GM23338 (cell line): ENCODE data around the gene FAM13B. TPM values are rescaled to one million over a fixed set of nuclear protein-coding genes. Genes with fewer than 3 reads are reported as not detected.

Source experiments
- ATAC-seq: fragments of 200-7000 bp; cut with Tn5 transposase; 3 replicates; pipeline ENCODE4 v1.9.1; 2020
- DNase-seq: peaks from one replicate; pipeline ENCODE4 v3.0.0-alpha.2; 2015; ENCODE audit warnings: low spot score
- H2AFZ ChIP-seq: fragments of 200-600 bp; sonication (generic); 2 replicates; pipeline ENCODE4 v1.8.0; 2016; ENCODE audit warnings: antibody characterized with exemption, mild to moderate bottlenecking, moderate library complexity
- H3F3A ChIP-seq: fragments of 200-600 bp; sonication (generic); replicated peaks from 2 replicates; pipeline ENCODE4 v1.8.0; 2017; ENCODE audit warnings: antibody characterized with exemption, mixed run types, low read depth
- H3K27ac ChIP-seq: fragments of 200-600 bp; sonication (generic); 2 replicates; pipeline ENCODE4 v1.6.1; 2016; ENCODE audit warnings: low read depth
- H3K27me3 ChIP-seq: fragments of 200-600 bp; sonication (generic); 2 replicates; pipeline ENCODE4 v1.8.0; 2016; ENCODE audit warnings: mild to moderate bottlenecking, mixed run types, moderate library complexity; ENCODE audit not compliant: insufficient read depth
- H3K36me3 ChIP-seq: fragments of 200-600 bp; sonication (generic); 2 replicates; pipeline ENCODE4 v1.8.0; 2016; ENCODE audit warnings: mild to moderate bottlenecking; ENCODE audit not compliant: insufficient read depth
- H3K4me1 ChIP-seq: fragments of 200-600 bp; sonication (generic); 2 replicates; pipeline ENCODE4 v1.8.0; 2016; ENCODE audit warnings: mild to moderate bottlenecking, moderate library complexity; ENCODE audit not compliant: insufficient read depth
- H3K4me2 ChIP-seq: fragments of 200-600 bp; sonication (generic); 2 replicates; pipeline ENCODE4 v1.7.1; 2017; ENCODE audit warnings: mixed run types
- H3K4me3 ChIP-seq: fragments of 200-600 bp; sonication (generic); 2 replicates; pipeline ENCODE4 v1.6.1; 2016; ENCODE audit warnings: mixed run types
- H3K79me2 ChIP-seq: fragments of 200-600 bp; sonication (generic); replicated peaks from 2 replicates; pipeline ENCODE4 v1.8.0; 2017; ENCODE audit warnings: mild to moderate bottlenecking; ENCODE audit not compliant: insufficient read depth
- H3K9me2 ChIP-seq: fragments of 200-600 bp; sonication (generic); 2 replicates; pipeline ENCODE4 v1.8.0; 2017; ENCODE audit not compliant: insufficient read depth
- H4K20me1 ChIP-seq: fragments of 200-600 bp; sonication (generic); replicated peaks from 2 replicates; pipeline ENCODE4 v1.8.0; 2017; ENCODE audit warnings: mild to moderate bottlenecking; ENCODE audit not compliant: insufficient read depth
- H3K27ac Mint-ChIP-seq: 2 replicates; pipeline ENCODE4 v1.8.0; 2020; ENCODE audit warnings: inconsistent platforms, mild to moderate bottlenecking, moderate library complexity, mixed read lengths
- H3K27me3 Mint-ChIP-seq: 3 replicates; pipeline ENCODE4 v1.8.0; 2022; ENCODE audit warnings: low read depth, mild to moderate bottlenecking, moderate library complexity, mixed read lengths, inconsistent platforms; ENCODE audit not compliant: insufficient read depth, poor library complexity
- H3K36me3 Mint-ChIP-seq: 3 replicates; pipeline ENCODE4 v1.8.0; 2021; ENCODE audit warnings: low read depth, mild to moderate bottlenecking, inconsistent platforms, moderate library complexity, mixed read lengths
- H3K4me1 Mint-ChIP-seq: 3 replicates; pipeline ENCODE4 v1.8.0; 2020; ENCODE audit warnings: mild to moderate bottlenecking, inconsistent platforms, mixed read lengths
- H3K4me3 Mint-ChIP-seq: 3 replicates; pipeline ENCODE4 v1.8.0; 2021; ENCODE audit warnings: moderate library complexity, mild to moderate bottlenecking, inconsistent platforms, mixed read lengths
- H3K9me3 Mint-ChIP-seq: 3 replicates; pipeline ENCODE4 v1.8.0; 2020; ENCODE audit warnings: moderate library complexity, mild to moderate bottlenecking, inconsistent platforms, mixed read lengths
- CREB1 ChIP-seq: fragments of 250-450 bp; sonication (Bioruptor Pico); IDR thresholded peaks from 2 replicates; pipeline ENCODE4 v1.5.0; 2020; ENCODE audit warnings: low read depth, mild to moderate bottlenecking, moderate library complexity
- EZH2 ChIP-seq: fragments of 200-600 bp; sonication (generic); IDR thresholded peaks from one replicate; pipeline ENCODE4 v1.8.0; 2017; ENCODE audit warnings: antibody characterized with exemption, mild to moderate bottlenecking, low read depth; ENCODE audit not compliant: unreplicated experiment
- EZH2phosphoT487 ChIP-seq: fragments of 200-600 bp; sonication (generic); IDR thresholded peaks from one replicate; pipeline ENCODE4 v1.8.1; 2018; ENCODE audit warnings: antibody characterized with exemption; ENCODE audit not compliant: unreplicated experiment
- JUNB ChIP-seq: IDR thresholded peaks from one replicate; pipeline ENCODE4 v1.6.1; 2016; ENCODE audit warnings: antibody characterized with exemption; ENCODE audit not compliant: unreplicated experiment
- NANOG ChIP-seq: IDR thresholded peaks from 2 replicates; pipeline ENCODE4 v1.6.1; 2016; ENCODE audit warnings: antibody characterized with exemption, borderline replicate concordance
- POLR2AphosphoS5 ChIP-seq: IDR thresholded peaks from 2 replicates; pipeline ENCODE4 v1.6.1; 2016; ENCODE audit warnings: antibody characterized with exemption, low read depth
- STAT1 ChIP-seq: IDR thresholded peaks from one replicate; pipeline ENCODE4 v1.6.1; 2016; ENCODE audit warnings: antibody characterized with exemption; ENCODE audit not compliant: unreplicated experiment
- ZNF114 ChIP-seq: fragments of 250-450 bp; sonication (Bioruptor Pico); IDR thresholded peaks from 2 replicates; pipeline ENCODE4 v1.5.0; 2020; ENCODE audit warnings: mild to moderate bottlenecking, moderate library complexity
- ZNF331 ChIP-seq: fragments of 250-450 bp; sonication (Bioruptor Pico); IDR thresholded peaks from 2 replicates; pipeline ENCODE4 v1.5.0; 2020; ENCODE audit warnings: low read depth, mild to moderate bottlenecking, moderate library complexity
- polyA plus RNA-seq: library from polyadenylated mRNA; unstranded; fragments of >200 nt; fragmentation: Nextera tagmentation; extraction: Ambion mirVana; gene quantifications from 2 replicates; pipeline ENCODE4 v1.2.1, GENCODE V29; 2016
- total RNA-seq: library from RNA; depleted of rRNA; stranded (reverse); fragments of >200 nt; shearing (Covaris generic); gene quantifications from 2 replicates; pipeline ENCODE4 v1.2.3, GENCODE V29; 2014
- TF ChIP-seq, protein P1 (sequence below): fragments of 250-450 bp; sonication (Bioruptor Pico); IDR thresholded peaks from 2 replicates; pipeline ENCODE4 v1.5.0; 2020; ENCODE audit warnings: mild to moderate bottlenecking, moderate library complexity
- TF ChIP-seq, protein P2 (sequence below): IDR thresholded peaks from 2 replicates; pipeline ENCODE4 v1.6.1; 2016; ENCODE audit warnings: antibody characterized with exemption
- TF ChIP-seq, protein P3 (sequence below): IDR thresholded peaks from one replicate; pipeline ENCODE4 v1.6.1; 2018; ENCODE audit warnings: antibody characterized with exemption; ENCODE audit not compliant: unreplicated experiment
- TF ChIP-seq, protein P4 (sequence below), 2 experiments: fragments of 200-600 bp in 1 of 2; sonication (generic) in 1 of 2; conservative IDR thresholded peaks; 2 replicates each; pipeline versions ENCODE4 v1.5.1 to v1.6.1; 2016 to 2017; ENCODE audit warnings: antibody characterized with exemption in 2 of 2, low read depth in 2 of 2, mild to moderate bottlenecking in 2 of 2, moderate library complexity in 1 of 2

FAM13B gene
- total and polyA plus RNA-seq, 2 experiments from 2014 or later: 12.9 to 30.2 TPM

DNA sequence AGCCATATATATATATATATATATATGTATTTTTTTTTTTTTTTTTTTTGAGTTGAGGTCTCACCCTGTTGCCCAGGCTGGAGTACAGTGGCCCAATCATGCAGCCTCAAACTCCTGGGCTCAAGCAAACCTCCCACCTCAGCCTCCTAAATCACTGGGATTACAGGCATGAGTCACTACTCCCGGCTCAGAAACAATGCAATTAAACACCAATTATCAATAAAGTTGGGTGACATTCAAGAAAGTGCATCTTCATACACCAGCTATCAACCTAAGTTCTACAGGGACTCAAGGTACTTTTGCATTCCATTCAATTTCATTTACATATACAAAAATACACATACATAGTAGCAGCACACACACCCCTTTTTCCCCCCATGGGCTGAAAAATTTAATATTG lies 7.6 kb downstream of the FAM13B start:
- Histone ChIP-seq H3K27me3 (no peaks in the 10 kb centered on the region), H4K20me1 (peaks cover 76% of the 10 kb centered on the region), H3F3A (no peaks in the 10 kb centered on the region), H3K36me3 (no peaks in the 10 kb centered on the region), H3K4me3 (no peak overlapping the region), H2AFZ (no peak overlapping the region), H3K4me2 (no peak overlapping the region), H3K9me2 (no peaks in the 10 kb centered on the region), H3K79me2 (peaks cover 100% of the 10 kb centered on the region), H3K27ac (no peak overlapping the region), H3K4me1 (peaks cover 6% of the 10 kb centered on the region)
- H3K36me3 Mint-ChIP-seq: peaks cover 5% of the 10 kb centered on the region; the same call in 2 of the 3 replicates
- H3K27ac Mint-ChIP-seq: no peak overlapping the region
- peaks cover 40% of the 10 kb centered on the region for H3K4me1 Mint-ChIP-seq
- ATAC-seq (no peak), DNase-seq (no peak)
- no peak overlapping the region for H3K4me3 Mint-ChIP-seq
- H3K9me3 Mint-ChIP-seq: no peaks in the 10 kb centered on the region
- peaks cover 3% of the 10 kb centered on the region for H3K27me3 Mint-ChIP-seq
- TF ChIP-seq ZNF331 (CRISPR knock-in tag) (no peak), NANOG (no peak), EZH2phosphoT487 (no peak), STAT1 (no peak), ZNF114 (CRISPR knock-in tag) (no peak), CREB1 (CRISPR knock-in tag) (no peak), JUNB (no peak), POLR2AphosphoS5 (no peak), EZH2 (no peak)
- TF ChIP-seq, protein P1, sequence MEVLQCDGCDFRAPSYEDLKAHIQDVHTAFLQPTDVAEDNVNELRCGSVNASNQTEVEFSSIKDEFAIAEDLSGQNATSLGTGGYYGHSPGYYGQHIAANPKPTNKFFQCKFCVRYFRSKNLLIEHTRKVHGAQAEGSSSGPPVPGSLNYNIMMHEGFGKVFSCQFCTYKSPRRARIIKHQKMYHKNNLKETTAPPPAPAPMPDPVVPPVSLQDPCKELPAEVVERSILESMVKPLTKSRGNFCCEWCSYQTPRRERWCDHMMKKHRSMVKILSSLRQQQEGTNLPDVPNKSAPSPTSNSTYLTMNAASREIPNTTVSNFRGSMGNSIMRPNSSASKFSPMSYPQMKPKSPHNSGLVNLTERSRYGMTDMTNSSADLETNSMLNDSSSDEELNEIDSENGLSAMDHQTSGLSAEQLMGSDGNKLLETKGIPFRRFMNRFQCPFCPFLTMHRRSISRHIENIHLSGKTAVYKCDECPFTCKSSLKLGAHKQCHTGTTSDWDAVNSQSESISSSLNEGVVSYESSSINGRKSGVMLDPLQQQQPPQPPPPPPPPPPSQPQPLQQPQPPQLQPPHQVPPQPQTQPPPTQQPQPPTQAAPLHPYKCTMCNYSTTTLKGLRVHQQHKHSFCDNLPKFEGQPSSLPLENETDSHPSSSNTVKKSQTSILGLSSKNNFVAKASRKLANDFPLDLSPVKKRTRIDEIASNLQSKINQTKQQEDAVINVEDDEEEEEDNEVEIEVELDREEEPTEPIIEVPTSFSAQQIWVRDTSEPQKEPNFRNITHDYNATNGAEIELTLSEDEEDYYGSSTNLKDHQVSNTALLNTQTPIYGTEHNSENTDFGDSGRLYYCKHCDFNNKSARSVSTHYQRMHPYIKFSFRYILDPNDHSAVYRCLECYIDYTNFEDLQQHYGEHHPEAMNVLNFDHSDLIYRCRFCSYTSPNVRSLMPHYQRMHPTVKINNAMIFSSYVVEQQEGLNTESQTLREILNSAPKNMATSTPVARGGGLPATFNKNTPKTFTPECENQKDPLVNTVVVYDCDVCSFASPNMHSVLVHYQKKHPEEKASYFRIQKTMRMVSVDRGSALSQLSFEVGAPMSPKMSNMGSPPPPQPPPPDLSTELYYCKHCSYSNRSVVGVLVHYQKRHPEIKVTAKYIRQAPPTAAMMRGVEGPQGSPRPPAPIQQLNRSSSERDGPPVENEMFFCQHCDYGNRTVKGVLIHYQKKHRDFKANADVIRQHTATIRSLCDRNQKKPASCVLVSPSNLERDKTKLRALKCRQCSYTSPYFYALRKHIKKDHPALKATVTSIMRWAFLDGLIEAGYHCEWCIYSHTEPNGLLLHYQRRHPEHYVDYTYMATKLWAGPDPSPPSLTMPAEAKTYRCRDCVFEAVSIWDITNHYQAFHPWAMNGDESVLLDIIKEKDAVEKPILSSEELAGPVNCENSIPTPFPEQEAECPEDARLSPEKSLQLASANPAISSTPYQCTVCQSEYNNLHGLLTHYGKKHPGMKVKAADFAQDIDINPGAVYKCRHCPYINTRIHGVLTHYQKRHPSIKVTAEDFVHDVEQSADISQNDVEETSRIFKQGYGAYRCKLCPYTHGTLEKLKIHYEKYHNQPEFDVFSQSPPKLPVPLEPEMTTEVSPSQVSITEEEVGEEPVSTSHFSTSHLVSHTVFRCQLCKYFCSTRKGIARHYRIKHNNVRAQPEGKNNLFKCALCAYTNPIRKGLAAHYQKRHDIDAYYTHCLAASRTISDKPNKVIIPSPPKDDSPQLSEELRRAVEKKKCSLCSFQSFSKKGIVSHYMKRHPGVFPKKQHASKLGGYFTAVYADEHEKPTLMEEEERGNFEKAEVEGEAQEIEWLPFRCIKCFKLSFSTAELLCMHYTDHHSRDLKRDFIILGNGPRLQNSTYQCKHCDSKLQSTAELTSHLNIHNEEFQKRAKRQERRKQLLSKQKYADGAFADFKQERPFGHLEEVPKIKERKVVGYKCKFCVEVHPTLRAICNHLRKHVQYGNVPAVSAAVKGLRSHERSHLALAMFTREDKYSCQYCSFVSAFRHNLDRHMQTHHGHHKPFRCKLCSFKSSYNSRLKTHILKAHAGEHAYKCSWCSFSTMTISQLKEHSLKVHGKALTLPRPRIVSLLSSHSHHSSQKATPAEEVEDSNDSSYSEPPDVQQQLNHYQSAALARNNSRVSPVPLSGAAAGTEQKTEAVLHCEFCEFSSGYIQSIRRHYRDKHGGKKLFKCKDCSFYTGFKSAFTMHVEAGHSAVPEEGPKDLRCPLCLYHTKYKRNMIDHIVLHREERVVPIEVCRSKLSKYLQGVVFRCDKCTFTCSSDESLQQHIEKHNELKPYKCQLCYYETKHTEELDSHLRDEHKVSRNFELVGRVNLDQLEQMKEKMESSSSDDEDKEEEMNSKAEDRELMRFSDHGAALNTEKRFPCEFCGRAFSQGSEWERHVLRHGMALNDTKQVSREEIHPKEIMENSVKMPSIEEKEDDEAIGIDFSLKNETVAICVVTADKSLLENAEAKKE (CRISPR knock-in tag): no peak
- TF ChIP-seq, protein P2, sequence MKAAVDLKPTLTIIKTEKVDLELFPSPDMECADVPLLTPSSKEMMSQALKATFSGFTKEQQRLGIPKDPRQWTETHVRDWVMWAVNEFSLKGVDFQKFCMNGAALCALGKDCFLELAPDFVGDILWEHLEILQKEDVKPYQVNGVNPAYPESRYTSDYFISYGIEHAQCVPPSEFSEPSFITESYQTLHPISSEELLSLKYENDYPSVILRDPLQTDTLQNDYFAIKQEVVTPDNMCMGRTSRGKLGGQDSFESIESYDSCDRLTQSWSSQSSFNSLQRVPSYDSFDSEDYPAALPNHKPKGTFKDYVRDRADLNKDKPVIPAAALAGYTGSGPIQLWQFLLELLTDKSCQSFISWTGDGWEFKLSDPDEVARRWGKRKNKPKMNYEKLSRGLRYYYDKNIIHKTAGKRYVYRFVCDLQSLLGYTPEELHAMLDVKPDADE: no peak
- TF ChIP-seq, protein P3, sequence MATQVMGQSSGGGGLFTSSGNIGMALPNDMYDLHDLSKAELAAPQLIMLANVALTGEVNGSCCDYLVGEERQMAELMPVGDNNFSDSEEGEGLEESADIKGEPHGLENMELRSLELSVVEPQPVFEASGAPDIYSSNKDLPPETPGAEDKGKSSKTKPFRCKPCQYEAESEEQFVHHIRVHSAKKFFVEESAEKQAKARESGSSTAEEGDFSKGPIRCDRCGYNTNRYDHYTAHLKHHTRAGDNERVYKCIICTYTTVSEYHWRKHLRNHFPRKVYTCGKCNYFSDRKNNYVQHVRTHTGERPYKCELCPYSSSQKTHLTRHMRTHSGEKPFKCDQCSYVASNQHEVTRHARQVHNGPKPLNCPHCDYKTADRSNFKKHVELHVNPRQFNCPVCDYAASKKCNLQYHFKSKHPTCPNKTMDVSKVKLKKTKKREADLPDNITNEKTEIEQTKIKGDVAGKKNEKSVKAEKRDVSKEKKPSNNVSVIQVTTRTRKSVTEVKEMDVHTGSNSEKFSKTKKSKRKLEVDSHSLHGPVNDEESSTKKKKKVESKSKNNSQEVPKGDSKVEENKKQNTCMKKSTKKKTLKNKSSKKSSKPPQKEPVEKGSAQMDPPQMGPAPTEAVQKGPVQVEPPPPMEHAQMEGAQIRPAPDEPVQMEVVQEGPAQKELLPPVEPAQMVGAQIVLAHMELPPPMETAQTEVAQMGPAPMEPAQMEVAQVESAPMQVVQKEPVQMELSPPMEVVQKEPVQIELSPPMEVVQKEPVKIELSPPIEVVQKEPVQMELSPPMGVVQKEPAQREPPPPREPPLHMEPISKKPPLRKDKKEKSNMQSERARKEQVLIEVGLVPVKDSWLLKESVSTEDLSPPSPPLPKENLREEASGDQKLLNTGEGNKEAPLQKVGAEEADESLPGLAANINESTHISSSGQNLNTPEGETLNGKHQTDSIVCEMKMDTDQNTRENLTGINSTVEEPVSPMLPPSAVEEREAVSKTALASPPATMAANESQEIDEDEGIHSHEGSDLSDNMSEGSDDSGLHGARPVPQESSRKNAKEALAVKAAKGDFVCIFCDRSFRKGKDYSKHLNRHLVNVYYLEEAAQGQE: no peak
- TF ChIP-seq, protein P4, sequence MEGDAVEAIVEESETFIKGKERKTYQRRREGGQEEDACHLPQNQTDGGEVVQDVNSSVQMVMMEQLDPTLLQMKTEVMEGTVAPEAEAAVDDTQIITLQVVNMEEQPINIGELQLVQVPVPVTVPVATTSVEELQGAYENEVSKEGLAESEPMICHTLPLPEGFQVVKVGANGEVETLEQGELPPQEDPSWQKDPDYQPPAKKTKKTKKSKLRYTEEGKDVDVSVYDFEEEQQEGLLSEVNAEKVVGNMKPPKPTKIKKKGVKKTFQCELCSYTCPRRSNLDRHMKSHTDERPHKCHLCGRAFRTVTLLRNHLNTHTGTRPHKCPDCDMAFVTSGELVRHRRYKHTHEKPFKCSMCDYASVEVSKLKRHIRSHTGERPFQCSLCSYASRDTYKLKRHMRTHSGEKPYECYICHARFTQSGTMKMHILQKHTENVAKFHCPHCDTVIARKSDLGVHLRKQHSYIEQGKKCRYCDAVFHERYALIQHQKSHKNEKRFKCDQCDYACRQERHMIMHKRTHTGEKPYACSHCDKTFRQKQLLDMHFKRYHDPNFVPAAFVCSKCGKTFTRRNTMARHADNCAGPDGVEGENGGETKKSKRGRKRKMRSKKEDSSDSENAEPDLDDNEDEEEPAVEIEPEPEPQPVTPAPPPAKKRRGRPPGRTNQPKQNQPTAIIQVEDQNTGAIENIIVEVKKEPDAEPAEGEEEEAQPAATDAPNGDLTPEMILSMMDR (conservative IDR thresholded peaks at IDR 0.05; ENCODE audit: low read depth in 2 of 2): no peak
